Cardiac muscle cell (in vitro differentiated cells and primary cell): ENCODE measurements around the gene LIPC. TPM values are rescaled to one million over a fixed set of nuclear protein-coding genes. Genes with fewer than 3 reads are reported as not detected.

ENCODE experiments used
- DNase-seq, 2 donors: peaks; one replicate each; pipeline versions ENCODE4 v3.0.0 to v3.0.0-alpha.2; 2010 to 2017; ENCODE audit warnings: low read depth in 1 of 2, low spot score in 1 of 2
- H3K27ac ChIP-seq: fragments of 200-600 bp; sonication (generic); 2 replicates; pipeline ENCODE4 v1.5.1; 2016
- H3K27me3 ChIP-seq: fragments of 200-600 bp; sonication (generic); 2 replicates; pipeline ENCODE4 v1.6.0; 2016; ENCODE audit warnings: control low read depth
- H3K36me3 ChIP-seq: fragments of 200-600 bp; sonication (generic); 2 replicates; pipeline ENCODE4 v1.5.1; 2016; ENCODE audit warnings: control low read depth
- H3K4me1 ChIP-seq: fragments of 200-600 bp; sonication (generic); 2 replicates; pipeline ENCODE4 v1.8.1; 2017; ENCODE audit warnings: low read depth, mild to moderate bottlenecking, mixed run types
- H3K4me3 ChIP-seq: fragments of 200-600 bp; sonication (generic); 2 replicates; pipeline ENCODE4 v1.5.1; 2016; ENCODE audit warnings: mild to moderate bottlenecking
- H3K9me3 ChIP-seq: fragments of 200-600 bp; sonication (generic); 2 replicates; pipeline ENCODE4 v1.5.1; 2017; ENCODE audit warnings: low read depth, mild to moderate bottlenecking, control low read depth
- CTCF ChIP-seq: IDR thresholded peaks from 2 replicates; pipeline ENCODE4 v1.5.1; 2012; ENCODE audit warnings: low read depth, mild to moderate bottlenecking, low read length
- polyA plus RNA-seq: library from polyadenylated mRNA; unstranded; fragments of >200 nt; fragmentation: Nextera tagmentation; extraction: Ambion mirVana; gene quantifications from 2 replicates; pipeline ENCODE4 v1.2.1, GENCODE V29; 2016
- total RNA-seq: library from RNA; depleted of rRNA; stranded (reverse); fragments of >200 nt; gene quantifications from 2 replicates; pipeline ENCODE4 v1.2.3, GENCODE V29; 2016

The LIPC gene
- total and polyA plus RNA-seq, 2 experiments from 2014 or later = not detected

GRCh38 chr15:58548308-58549012, 116.7 kb downstream of the LIPC start:
- Histone ChIP-seq H3K4me1 (peaks cover 6% of the 10 kb centered on the region), H3K27me3 (no peaks in the 10 kb centered on the region), H3K27ac (no peak overlapping the region), H3K9me3 (no peaks in the 10 kb centered on the region), H3K36me3 (no peaks in the 10 kb centered on the region), H3K4me3 (no peak overlapping the region)
- peak in 1 of 2 donors; percentile 3 for DNase-seq
- TF ChIP-seq CTCF = no peak

- no peaks in the 10 kb centered on the region for H3K9me3 ChIP-seq
- DNase-seq = peak in 1 of 2 donors; percentile 27
- H3K27me3 ChIP-seq = no peaks in the 10 kb centered on the region
- H3K4me1 ChIP-seq = peaks cover 6% of the 10 kb centered on the region
- H3K4me3 ChIP-seq = no peak overlapping the region
- no peaks in the 10 kb centered on the region for H3K36me3 ChIP-seq
- no peak for TF ChIP-seq CTCF
- H3K27ac ChIP-seq = peak overlapping the region; percentile 19
Measured at GRCh38 chr15:58549013-58549784, 117.4 kb downstream of the LIPC start.

GRCh38 chr15:58549785-58550074, 117.9 kb downstream of the LIPC start:
- H3K4me1 ChIP-seq = peaks cover 6% of the 10 kb centered on the region
- no peaks in the 10 kb centered on the region for H3K27me3 ChIP-seq
- no peak for DNase-seq
- H3K27ac ChIP-seq = no peak overlapping the region
- TF ChIP-seq CTCF = no peak
- H3K4me3 ChIP-seq = no peak overlapping the region
- H3K36me3 ChIP-seq = no peaks in the 10 kb centered on the region
- no peaks in the 10 kb centered on the region for H3K9me3 ChIP-seq

- H3K36me3 ChIP-seq = no peaks in the 10 kb centered on the region
- no peak for TF ChIP-seq CTCF
- peaks cover 6% of the 10 kb centered on the region for H3K4me1 ChIP-seq
- no peak overlapping the region for H3K4me3 ChIP-seq
- DNase-seq = no peak
- no peak overlapping the region for H3K27ac ChIP-seq
- no peaks in the 10 kb centered on the region for H3K9me3 ChIP-seq
- H3K27me3 ChIP-seq = no peaks in the 10 kb centered on the region
Measured at GRCh38 chr15:58551084-58551763, 119.4 kb downstream of the LIPC start.

GRCh38 chr15:58551764-58552504, 120.1 kb downstream of the LIPC start:
- Histone ChIP-seq H3K4me1 (peaks cover 6% of the 10 kb centered on the region), H3K36me3 (no peaks in the 10 kb centered on the region), H3K4me3 (no peak overlapping the region), H3K27ac (no peak overlapping the region), H3K9me3 (no peaks in the 10 kb centered on the region), H3K27me3 (no peaks in the 10 kb centered on the region)
- TF ChIP-seq CTCF = no peak
- DNase-seq = peak in 1 of 2 donors; percentile 95
